K562 (cell line): ENCODE measurements around the gene KEL. TPM values are rescaled to one million over a fixed set of nuclear protein-coding genes. Genes with fewer than 3 reads are reported as not detected.

Experiments
- ARHGAP35 ChIP-seq: fragments of 450-650 bp; IDR thresholded peaks from 2 replicates; pipeline ENCODE4 v1.6.1; 2018; ENCODE audit not compliant: partially characterized antibody
- CBX3 ChIP-seq, 2 experiments: IDR thresholded peaks; 1 replicate in 1 of 2; 2 replicates in 1 of 2; pipeline ENCODE4 v1.6.1; 2012; ENCODE audit warnings: inconsistent platforms in 2 of 2, low read length in 2 of 2, borderline replicate concordance in 1 of 2, control low read depth in 1 of 2
- HDAC6 ChIP-seq: IDR thresholded peaks from 2 replicates; pipeline ENCODE4 v1.6.1; 2012; ENCODE audit warnings: low read depth, mild to moderate bottlenecking, control low read depth, inconsistent platforms, low read length, moderate library complexity
- HEY1 ChIP-seq: fragments of 250-450 bp; sonication (Bioruptor Pico); IDR thresholded peaks from 2 replicates; pipeline ENCODE4 v1.5.0; 2020; ENCODE audit warnings: mild to moderate bottlenecking, moderate library complexity, borderline replicate concordance
- KDM4B ChIP-seq, 2 experiments: fragments of 450-650 bp in 1 of 2; sonication (generic) in 1 of 2; IDR thresholded peaks; 2 replicates each; pipeline ENCODE4 v1.6.1; 2016 to 2017; ENCODE audit warnings: borderline replicate concordance in 2 of 2, antibody characterized with exemption in 1 of 2, low read depth in 1 of 2, mild to moderate bottlenecking in 1 of 2
- MAFF ChIP-seq: IDR thresholded peaks from 2 replicates; pipeline ENCODE4 v1.6.1; 2012; ENCODE audit warnings: low read length, improper control_type of control experiment
- NCOA6 ChIP-seq: fragments of 450-650 bp; IDR thresholded peaks from 2 replicates; pipeline ENCODE4 v1.6.1; 2017; ENCODE audit warnings: mild to moderate bottlenecking
- NR1H2 ChIP-seq: sonication (generic); formaldehyde crosslinking; IDR thresholded peaks from 2 replicates; pipeline ENCODE4 v1.4.0; 2020; ENCODE audit warnings: mild to moderate bottlenecking, missing genetic modification reagents
- PRDM10 ChIP-seq: fragments of 450-650 bp; IDR thresholded peaks from 2 replicates; pipeline ENCODE4 v1.6.1; 2018; ENCODE audit not compliant: partially characterized antibody
- PTTG1 ChIP-seq: fragments of 450-650 bp; IDR thresholded peaks from 2 replicates; pipeline ENCODE4 v1.6.1; 2016; ENCODE audit warnings: low read depth, mild to moderate bottlenecking, missing genetic modification characterization, missing compliant biosample characterization
- RHOXF2B ChIP-seq: fragments of 250-450 bp; sonication (Bioruptor Pico); conservative IDR thresholded peaks from 2 replicates; pipeline ENCODE4 v1.5.1; 2021
- TRIM25 ChIP-seq: fragments of 450-650 bp; IDR thresholded peaks from 2 replicates; pipeline ENCODE4 v1.7.0; 2016; ENCODE audit warnings: borderline replicate concordance
- ZBTB1 ChIP-seq: sonication (generic); formaldehyde crosslinking; IDR thresholded peaks from 2 replicates; pipeline ENCODE4 v1.8.1; 2023; ENCODE audit warnings: missing genetic modification reagents, low read depth, mild to moderate bottlenecking, borderline replicate concordance
- ZBTB11 ChIP-seq, 3 experiments: fragments of 200-800 bp in 1 of 3; fragments of 250-450 bp in 1 of 3; fragments of 450-650 bp in 1 of 3; sonication (Bioruptor Pico) in 1 of 3; sonication (Bioruptor generic) in 1 of 3; formaldehyde crosslinking in 1 of 3; IDR thresholded peaks; 2 replicates each; pipeline versions ENCODE4 v1.6.1 to v1.8.0; 2016 to 2022; ENCODE audit warnings: mild to moderate bottlenecking in 2 of 3, missing genetic modification characterization in 2 of 3, missing compliant biosample characterization in 1 of 3, moderate library complexity in 1 of 3
- ZBTB12 ChIP-seq: fragments of 250-450 bp; sonication (Bioruptor Pico); IDR thresholded peaks from 2 replicates; pipeline ENCODE4 v1.4.0; 2020
- ZNF282 ChIP-seq: sonication (generic); formaldehyde crosslinking; IDR thresholded peaks from 2 replicates; pipeline ENCODE4 v1.8.1; 2023; ENCODE audit warnings: missing genetic modification reagents
- ZNF316 ChIP-seq: fragments of 450-650 bp; IDR thresholded peaks from 2 replicates; pipeline ENCODE4 v1.6.1; 2016
- ZNF511 ChIP-seq: sonication (generic); formaldehyde crosslinking; IDR thresholded peaks from 2 replicates; pipeline ENCODE4 v1.8.0; 2022; ENCODE audit warnings: mild to moderate bottlenecking, missing genetic modification reagents
- polyA plus RNA-seq, 8 experiments: library from polyadenylated mRNA; depleted of rRNA in 4 of 8; stranded (reverse) in 5 of 8; unstranded in 3 of 8; fragments of >200 nt; fragmentation: Nextera tagmentation in 2 of 8; fragmentation: Illumina TruSeq in 1 of 8; extraction: Ambion mirVana in 2 of 8; extraction: Trizol in 1 of 8; gene quantifications; 2 replicates each; pipeline versions ENCODE4 v1.2.1 to v1.2.3, GENCODE V29; 2011 to 2014; ENCODE audit warnings: inconsistent platforms in 1 of 8, missing spikeins in 1 of 8
- total RNA-seq, 7 experiments: library from RNA; depleted of rRNA in 6 of 7; stranded (reverse); fragments of >200 nt in 6 of 7; fragmentation: Illumina TruSeq in 2 of 7; extraction: Trizol in 2 of 7; gene quantifications; 2 replicates each; pipeline versions ENCODE4 v1.2.1 to v1.2.3, GENCODE V29; 2011 to 2021; ENCODE audit warnings: low replicate concordance in 1 of 7

KEL gene
- total and polyA plus RNA-seq, 9 of the 15 experiments (the other 6 are each of a cell fraction or from before 2014, with no cell fraction given): 9.0 to 47.4 (median 22.2) TPM

DNA sequence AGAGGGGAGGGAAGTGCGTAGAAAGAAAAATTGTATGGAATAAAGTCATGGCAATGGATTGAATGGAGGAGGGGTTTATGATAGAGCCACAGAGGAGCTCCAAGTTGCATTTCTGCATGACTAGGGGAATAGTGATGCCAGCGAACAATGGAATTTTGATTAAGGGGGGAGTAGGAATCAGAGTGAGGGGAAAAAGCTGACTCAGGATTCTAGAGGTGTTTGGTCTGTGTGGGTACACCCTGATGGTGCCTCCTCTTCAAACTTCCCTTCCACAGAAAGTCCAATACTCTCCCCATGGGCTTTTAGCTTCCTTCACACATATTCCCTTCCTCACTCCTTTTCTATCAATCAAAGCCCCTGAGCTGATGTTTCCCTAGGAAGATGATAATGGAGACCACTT lies 1.8 kb upstream of the KEL start (continued):
- peak; percentile 98 for TF ChIP-seq ZNF316
- TF ChIP-seq RHOXF2B (CRISPR knock-in tag): no peak
- TF ChIP-seq ZBTB11 (CRISPR knock-in tag; IDR thresholded peaks at IDR 0.05): no peak
- no peak for TF ChIP-seq ARHGAP35
- no peak for TF ChIP-seq NCOA6
- no peak for TF ChIP-seq ZBTB1 (CRISPR knock-in tag)
- TF ChIP-seq CBX3 (IDR thresholded peaks at IDR 0.05; ENCODE audit: borderline replicate concordance in 1 of 2, low read length in 2 of 2): no peak
- TF ChIP-seq ZBTB12 (CRISPR knock-in tag): no peak
- TF ChIP-seq HEY1 (CRISPR knock-in tag): no peak
- no peak for TF ChIP-seq ZNF282 (CRISPR knock-in tag)
- no peak for TF ChIP-seq PTTG1 (tag)
- no peak for TF ChIP-seq HDAC6
- TF ChIP-seq NR1H2 (CRISPR knock-in tag): no peak
- TF ChIP-seq TRIM25: no peak
- TF ChIP-seq ZNF511 (CRISPR knock-in tag): peak; percentile 41; the same call in 1 of the 2 replicates
- TF ChIP-seq KDM4B (IDR thresholded peaks at IDR 0.05; ENCODE audit: borderline replicate concordance in 2 of 2, low read depth in 1 of 2): no peak
- TF ChIP-seq MAFF: peak; percentile 88
- no peak for TF ChIP-seq PRDM10
